ENCODE data around the gene TET2. TPM values are rescaled to one million over a fixed set of nuclear protein-coding genes. Genes with fewer than 3 reads are reported as not detected.

The TET2 gene
- total and polyA plus RNA-seq, 2 of the 4 experiments (the other 2 are of a cell fraction), result 5.6 to 25.3 TPM

- Histone ChIP-seq H2AK9ac (replicated peaks; ENCODE audit: low read depth, low read length, poor library complexity) (no peak overlapping the region), H3K9ac (ENCODE audit: low read depth, low read length) (no peak overlapping the region), H3K4me3 (ENCODE audit: insufficient read depth, low read depth, low read length) (no peak overlapping the region), H2BK20ac (ENCODE audit: low read depth, low read length) (no peak overlapping the region), H3K56ac (ENCODE audit: extremely low read depth, insufficient read depth, low read length) (no peak overlapping the region), H3K27me3 (ENCODE audit: control insufficient read depth, insufficient read depth, low read length) (no peaks in the 10 kb centered on the region), H3K23ac (ENCODE audit: low read depth, low read length) (no peak overlapping the region), H2AFZ (replicated peaks; ENCODE audit: low read length, poor library complexity) (no peak overlapping the region), H4K20me1 (ENCODE audit: insufficient read depth, low read length) (no peaks in the 10 kb centered on the region), H4K5ac (ENCODE audit: low read depth, low read length) (no peak overlapping the region), H3K4ac (ENCODE audit: low read depth, low read length) (no peak overlapping the region), H3K9me3 (ENCODE audit: control insufficient read depth, insufficient read depth, low read length) (no peaks in the 10 kb centered on the region), H3K14ac (replicated peaks; ENCODE audit: low read depth, low read length) (no peak overlapping the region), H2BK15ac (ENCODE audit: low read depth, low read length) (no peak overlapping the region), H4K91ac (ENCODE audit: insufficient read depth, low read depth, low read length) (no peak overlapping the region), H3K9me1 (ENCODE audit: insufficient read depth, low read length) (peaks cover 3% of the 10 kb centered on the region; the same call in 1 of the 2 replicates), H3K27ac (ENCODE audit: insufficient read depth, low read length) (no peak overlapping the region), H3K4me1 (ENCODE audit: control insufficient read depth, insufficient read depth, low read length) (no peaks in the 10 kb centered on the region), H3K79me1 (ENCODE audit: low read depth in 1 of 2, low read length in 2 of 2) (no peaks in the 10 kb centered on the region), H3K36me3 (ENCODE audit: control insufficient read depth, insufficient read depth, low read length) (peaks cover 11% of the 10 kb centered on the region), H2BK120ac (ENCODE audit: low read depth, low read length) (no peak overlapping the region), H4K8ac (ENCODE audit: low read depth in 2 of 2, low read length in 2 of 2) (no peak overlapping the region), H3K18ac (ENCODE audit: low read depth, low read length) (no peak overlapping the region), H2BK5ac (ENCODE audit: low read depth, low read length, poor library complexity, severe bottlenecking) (no peak overlapping the region), H2AK5ac (ENCODE audit: low read depth, low read length) (no peak overlapping the region), H3K4me2 (ENCODE audit: low read depth, low read length) (no peak overlapping the region)
- in situ Hi-C loops (cut with MboI; ENCODE audit: low sequenced_read_pairs), result no loop called here
- WGBS, 2 experiments (ENCODE audit: extremely low coverage in 2 of 2, insufficient read length in 1 of 2), result no CpG with 5 or more reads among the region's 2 CpGs
- ATAC-seq (ENCODE audit: low read depth), result no peak
- intact Hi-C loops (cut with micrococcal nuclease), result no loop called here
- no peak for DNase-seq
- ChIA-PET CTCF (no interaction called here), POLR2A (ENCODE audit: unreplicated experiment) (no interaction called here)
- BruUV-seq (replicated peaks), result no TSS peak
- TF ChIP-seq, protein P1, sequence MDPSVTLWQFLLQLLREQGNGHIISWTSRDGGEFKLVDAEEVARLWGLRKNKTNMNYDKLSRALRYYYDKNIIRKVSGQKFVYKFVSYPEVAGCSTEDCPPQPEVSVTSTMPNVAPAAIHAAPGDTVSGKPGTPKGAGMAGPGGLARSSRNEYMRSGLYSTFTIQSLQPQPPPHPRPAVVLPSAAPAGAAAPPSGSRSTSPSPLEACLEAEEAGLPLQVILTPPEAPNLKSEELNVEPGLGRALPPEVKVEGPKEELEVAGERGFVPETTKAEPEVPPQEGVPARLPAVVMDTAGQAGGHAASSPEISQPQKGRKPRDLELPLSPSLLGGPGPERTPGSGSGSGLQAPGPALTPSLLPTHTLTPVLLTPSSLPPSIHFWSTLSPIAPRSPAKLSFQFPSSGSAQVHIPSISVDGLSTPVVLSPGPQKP (IDR thresholded peaks at IDR 0.05; ENCODE audit: borderline replicate concordance, low read depth, low read length), result no peak
- TF ChIP-seq, protein P2, sequence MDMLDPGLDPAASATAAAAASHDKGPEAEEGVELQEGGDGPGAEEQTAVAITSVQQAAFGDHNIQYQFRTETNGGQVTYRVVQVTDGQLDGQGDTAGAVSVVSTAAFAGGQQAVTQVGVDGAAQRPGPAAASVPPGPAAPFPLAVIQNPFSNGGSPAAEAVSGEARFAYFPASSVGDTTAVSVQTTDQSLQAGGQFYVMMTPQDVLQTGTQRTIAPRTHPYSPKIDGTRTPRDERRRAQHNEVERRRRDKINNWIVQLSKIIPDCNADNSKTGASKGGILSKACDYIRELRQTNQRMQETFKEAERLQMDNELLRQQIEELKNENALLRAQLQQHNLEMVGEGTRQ (IDR thresholded peaks at IDR 0.05; ENCODE audit: low read depth, low read length), result no peak
- TF ChIP-seq RAD21 (IDR thresholded peaks at IDR 0.05; ENCODE audit: low read length) (no peak), CHD1 (IDR thresholded peaks at IDR 0.05; ENCODE audit: low read depth, low read length) (no peak), NFE2L2 (IDR thresholded peaks at IDR 0.05; ENCODE audit: low read depth, low read length) (no peak), RFX5 (IDR thresholded peaks at IDR 0.05; ENCODE audit: low read depth, low read length) (no peak), CTCF (conservative IDR thresholded peaks at IDR 0.05; ENCODE audit: low read depth, low read length) (no peak), CEBPB (IDR thresholded peaks at IDR 0.05; ENCODE audit: low read depth, low read length) (no peak), SMC3 (IDR thresholded peaks at IDR 0.05; ENCODE audit: low read depth, low read length) (no peak), FOS (IDR thresholded peaks at IDR 0.05; ENCODE audit: low read depth, low read length) (no peak), BHLHE40 (IDR thresholded peaks at IDR 0.05; ENCODE audit: low read depth, low read length) (no peak), MAZ (IDR thresholded peaks at IDR 0.05; ENCODE audit: borderline replicate concordance, low read depth, low read length) (no peak)
- dilution Hi-C loops (cut with HindIII; ENCODE audit: low sequenced_read_pairs, unreplicated experiment), result no loop called here
Observed at GRCh38 chr4:105265689-105266088, 119.0 kb downstream of the TET2 start.
